ENCODE measurements around the gene KRTAP19-3. TPM values are rescaled to one million over a fixed set of nuclear protein-coding genes. Genes with fewer than 3 reads are reported as not detected.

Gene KRTAP19-3
- total and polyA plus RNA-seq, 5 experiments from 2014 or later, result not detected

- H3K4me1 Mint-ChIP-seq, result no peaks in the 10 kb centered on the region
- H3K36me3 Mint-ChIP-seq, result no peaks in the 10 kb centered on the region
- no peak overlapping the region for H3K4me3 Mint-ChIP-seq
- H3K27ac Mint-ChIP-seq, result no peak overlapping the region
- ATAC-seq (no peak), DNase-seq (no peak)
- peaks cover 2 to 19% (median 6%) of the 10 kb centered on the region in 5 donors for H3K27me3 Mint-ChIP-seq
- peaks cover 0 to 2% (median 0%) of the 10 kb centered on the region in 9 donors for H3K9me3 Mint-ChIP-seq
- POLR2A ChIA-PET, result no interaction called here
These were observed 28.1 kb downstream of the KRTAP19-3 start for GRCh38 chr21:30463713-30464112.

GRCh38 chr21:30448514-30448913 lies 43.3 kb downstream of the KRTAP19-3 start:
- POLR2A ChIA-PET, result no interaction called here
- H3K27ac Mint-ChIP-seq, result no peak overlapping the region
- peaks cover 0 to 18% (median 5%) of the 10 kb centered on the region in 5 donors for H3K27me3 Mint-ChIP-seq
- H3K36me3 Mint-ChIP-seq, result no peaks in the 10 kb centered on the region
- DNase-seq (no peak), ATAC-seq (no peak)
- H3K4me1 Mint-ChIP-seq, result peaks cover 0 to 1% (median 0%) of the 10 kb centered on the region in 4 donors
- peaks cover 0 to 2% (median 0%) of the 10 kb centered on the region in 9 donors for H3K9me3 Mint-ChIP-seq
- no peak overlapping the region for H3K4me3 Mint-ChIP-seq

GRCh38 chr21:30447056-30447455 lies 44.8 kb downstream of the KRTAP19-3 start:
- no peak for DNase-seq
- no peak for ATAC-seq
- Mint-ChIP-seq H3K9me3 (peaks cover 0 to 2% (median 0%) of the 10 kb centered on the region in 9 donors), H3K36me3 (no peaks in the 10 kb centered on the region), H3K4me1 (peaks cover 0 to 1% (median 0%) of the 10 kb centered on the region in 4 donors), H3K27ac (no peak overlapping the region), H3K4me3 (no peak overlapping the region), H3K27me3 (peaks cover 0 to 14% (median 7%) of the 10 kb centered on the region in 5 donors)
- POLR2A ChIA-PET, result no interaction called here

GRCh38 chr21:30444204-30444603 lies 47.6 kb downstream of the KRTAP19-3 start:
- H3K4me3 Mint-ChIP-seq, result no peak overlapping the region
- peaks cover 0 to 1% (median 0%) of the 10 kb centered on the region in 4 donors for H3K4me1 Mint-ChIP-seq
- H3K27me3 Mint-ChIP-seq, result peaks cover 0 to 23% (median 5%) of the 10 kb centered on the region in 5 donors
- H3K36me3 Mint-ChIP-seq, result no peaks in the 10 kb centered on the region
- ATAC-seq (no peak), DNase-seq (no peak)
- POLR2A ChIA-PET, result no interaction called here
- H3K9me3 Mint-ChIP-seq, result peaks cover 0 to 2% (median 0%) of the 10 kb centered on the region in 9 donors
- H3K27ac Mint-ChIP-seq, result no peak overlapping the region

GRCh38 chr21:30443226-30443625 lies 48.6 kb downstream of the KRTAP19-3 start:
- peaks cover 0 to 1% (median 0%) of the 10 kb centered on the region in 4 donors for H3K4me1 Mint-ChIP-seq
- POLR2A ChIA-PET, result no interaction called here
- H3K27ac Mint-ChIP-seq, result no peak overlapping the region
- H3K27me3 Mint-ChIP-seq, result peaks cover 0 to 23% (median 5%) of the 10 kb centered on the region in 5 donors
- H3K4me3 Mint-ChIP-seq, result no peak overlapping the region
- ATAC-seq (no peak), DNase-seq (no peak)
- H3K36me3 Mint-ChIP-seq, result no peaks in the 10 kb centered on the region
- peaks cover 0 to 2% (median 0%) of the 10 kb centered on the region in 9 donors for H3K9me3 Mint-ChIP-seq

Other genes with a start within 250 kb of the KRTAP19-3 start
- gene KRTAP24-1, start 209.1 kb downstream of the KRTAP19-3 start, total RNA-seq, result not detected
- gene KRTAP24-1, start 209.1 kb downstream of the KRTAP19-3 start, polyA plus RNA-seq, result not detected
- not detected for gene KRTAP25-1, start 202.5 kb downstream of the KRTAP19-3 start, total RNA-seq
- gene KRTAP25-1, start 202.5 kb downstream of the KRTAP19-3 start, polyA plus RNA-seq, result not detected
- not detected for gene KRTAP26-1, start 171.7 kb downstream of the KRTAP19-3 start, total RNA-seq
- gene KRTAP26-1, start 171.7 kb downstream of the KRTAP19-3 start, polyA plus RNA-seq, result not detected
- gene KRTAP27-1, start 154.3 kb downstream of the KRTAP19-3 start, total RNA-seq, result not detected
- not detected for gene KRTAP27-1, start 154.3 kb downstream of the KRTAP19-3 start, polyA plus RNA-seq
- gene KRTAP23-1, start 143.4 kb downstream of the KRTAP19-3 start, total RNA-seq, result not detected
- not detected for gene KRTAP23-1, start 143.4 kb downstream of the KRTAP19-3 start, polyA plus RNA-seq
- not detected for gene KRTAP13-2, start 119.7 kb downstream of the KRTAP19-3 start, total RNA-seq
- not detected for gene KRTAP13-2, start 119.7 kb downstream of the KRTAP19-3 start, polyA plus RNA-seq
- not detected for gene KRTAP13-1, start 96.0 kb downstream of the KRTAP19-3 start, total RNA-seq
- gene KRTAP13-1, start 96.0 kb downstream of the KRTAP19-3 start, polyA plus RNA-seq, result not detected
- not detected for gene KRTAP13-3, start 66.1 kb downstream of the KRTAP19-3 start, total RNA-seq
- gene KRTAP13-3, start 66.1 kb downstream of the KRTAP19-3 start, polyA plus RNA-seq, result not detected
- not detected for gene KRTAP13-4, start 61.8 kb downstream of the KRTAP19-3 start, total RNA-seq
- gene KRTAP13-4, start 61.8 kb downstream of the KRTAP19-3 start, polyA plus RNA-seq, result not detected
- not detected for gene KRTAP15-1, start 51.7 kb downstream of the KRTAP19-3 start, total RNA-seq
- not detected for gene KRTAP15-1, start 51.7 kb downstream of the KRTAP19-3 start, polyA plus RNA-seq
- not detected for gene KRTAP19-1, start 11.6 kb downstream of the KRTAP19-3 start, total RNA-seq
- gene KRTAP19-1, start 11.6 kb downstream of the KRTAP19-3 start, polyA plus RNA-seq, result not detected
- gene KRTAP19-2, start 4.6 kb downstream of the KRTAP19-3 start, total RNA-seq, result not detected
- gene KRTAP19-2, start 4.6 kb downstream of the KRTAP19-3 start, polyA plus RNA-seq, result not detected
- gene KRTAP19-4, start 5.2 kb upstream of the KRTAP19-3 start, total RNA-seq, result not detected
- not detected for gene KRTAP19-4, start 5.2 kb upstream of the KRTAP19-3 start, polyA plus RNA-seq
- not detected for gene KRTAP19-5, start 10.1 kb upstream of the KRTAP19-3 start, total RNA-seq
- gene KRTAP19-5, start 10.1 kb upstream of the KRTAP19-3 start, polyA plus RNA-seq, result not detected
- not detected for gene KRTAP19-6, start 49.9 kb upstream of the KRTAP19-3 start, total RNA-seq
- not detected for gene KRTAP19-6, start 49.9 kb upstream of the KRTAP19-3 start, polyA plus RNA-seq
- not detected for gene KRTAP19-7, start 69.3 kb upstream of the KRTAP19-3 start, total RNA-seq
- not detected for gene KRTAP19-7, start 69.3 kb upstream of the KRTAP19-3 start, polyA plus RNA-seq
- gene KRTAP22-2, start 98.4 kb upstream of the KRTAP19-3 start, total RNA-seq, result not detected
- not detected for gene KRTAP22-2, start 98.4 kb upstream of the KRTAP19-3 start, polyA plus RNA-seq
- gene KRTAP6-3, start 100.4 kb upstream of the KRTAP19-3 start, total RNA-seq, result not detected
- not detected for gene KRTAP6-3, start 100.4 kb upstream of the KRTAP19-3 start, polyA plus RNA-seq
- gene KRTAP6-2, start 106.9 kb upstream of the KRTAP19-3 start, total RNA-seq, result not detected
- gene KRTAP6-2, start 106.9 kb upstream of the KRTAP19-3 start, polyA plus RNA-seq, result not detected
- not detected for gene KRTAP22-1, start 109.1 kb upstream of the KRTAP19-3 start, total RNA-seq
- gene KRTAP22-1, start 109.1 kb upstream of the KRTAP19-3 start, polyA plus RNA-seq, result not detected
- gene KRTAP6-1, start 121.9 kb upstream of the KRTAP19-3 start, total RNA-seq, result not detected
- not detected for gene KRTAP6-1, start 121.9 kb upstream of the KRTAP19-3 start, polyA plus RNA-seq
- not detected for gene KRTAP20-1, start 124.4 kb upstream of the KRTAP19-3 start, total RNA-seq
- gene KRTAP20-1, start 124.4 kb upstream of the KRTAP19-3 start, polyA plus RNA-seq, result not detected
- gene KRTAP20-4, start 128.6 kb upstream of the KRTAP19-3 start, total RNA-seq, result not detected
- not detected for gene KRTAP20-4, start 128.6 kb upstream of the KRTAP19-3 start, polyA plus RNA-seq
- gene KRTAP20-2, start 143.2 kb upstream of the KRTAP19-3 start, total RNA-seq, result not detected
- gene KRTAP20-2, start 143.2 kb upstream of the KRTAP19-3 start, polyA plus RNA-seq, result not detected
- gene KRTAP20-3, start 150.9 kb upstream of the KRTAP19-3 start, total RNA-seq, result not detected
- not detected for gene KRTAP20-3, start 150.9 kb upstream of the KRTAP19-3 start, polyA plus RNA-seq
- gene KRTAP21-3, start 226.8 kb upstream of the KRTAP19-3 start, total RNA-seq, result not detected
- gene KRTAP21-3, start 226.8 kb upstream of the KRTAP19-3 start, polyA plus RNA-seq, result not detected